MM.1S (cell line): ENCODE results near the gene VEGFA.

Experiments used
- DNase-seq: peaks from one replicate; pipeline ENCODE4 v3.0.0-alpha.2; 2015
- H2AFZ ChIP-seq: fragments of 300-600 bp; sonication (generic); 2 replicates; pipeline ENCODE4 v1.6.0; 2016; ENCODE audit warnings: antibody characterized with exemption, low read length
- H3F3A ChIP-seq: fragments of 300-600 bp; sonication (generic); 2 replicates; pipeline ENCODE4 v1.6.1; 2016; ENCODE audit warnings: mild to moderate bottlenecking, antibody characterized with exemption, low read length, moderate library complexity, mixed read lengths; ENCODE audit not compliant: insufficient read depth
- H3K27ac ChIP-seq: fragments of 300-600 bp; sonication (generic); 2 replicates; pipeline ENCODE4 v1.5.1; 2016; ENCODE audit warnings: mild to moderate bottlenecking, low read length
- H3K27me3 ChIP-seq: fragments of 300-600 bp; sonication (generic); replicated peaks from 2 replicates; pipeline ENCODE4 v1.6.0; 2016; ENCODE audit warnings: low read length; ENCODE audit not compliant: insufficient read depth
- H3K36me3 ChIP-seq: fragments of 300-600 bp; sonication (generic); replicated peaks from 2 replicates; pipeline ENCODE4 v1.6.1; 2016; ENCODE audit warnings: mild to moderate bottlenecking, low read length, mixed read lengths; ENCODE audit not compliant: insufficient read depth
- H3K4me1 ChIP-seq: fragments of 300-600 bp; sonication (generic); 2 replicates; pipeline ENCODE4 v1.6.1; 2016; ENCODE audit warnings: low read length, mixed read lengths
- H3K4me2 ChIP-seq: fragments of 300-600 bp; sonication (generic); 2 replicates; pipeline ENCODE4 v1.6.0; 2016; ENCODE audit warnings: low read depth, low read length
- H3K4me3 ChIP-seq: fragments of 300-600 bp; sonication (generic); 2 replicates; pipeline ENCODE4 v1.5.1; 2016; ENCODE audit warnings: low read length, mixed read lengths
- H3K79me2 ChIP-seq: fragments of 300-600 bp; sonication (generic); 2 replicates; pipeline ENCODE4 v1.6.1; 2016; ENCODE audit warnings: mixed run types, low read length, mixed read lengths
- H3K9ac ChIP-seq: fragments of 300-600 bp; sonication (generic); 2 replicates; pipeline ENCODE4 v1.6.1; 2016; ENCODE audit warnings: low read length, mixed read lengths
- H3K9me2 ChIP-seq: fragments of 300-600 bp; sonication (generic); replicated peaks from 2 replicates; pipeline ENCODE4 v1.6.1; 2016; ENCODE audit warnings: mild to moderate bottlenecking, low read length, mixed read lengths; ENCODE audit not compliant: insufficient read depth
- H3K9me3 ChIP-seq: fragments of 300-600 bp; sonication (generic); replicated peaks from 2 replicates; pipeline ENCODE4 v1.6.1; 2016; ENCODE audit warnings: mild to moderate bottlenecking, low read length, mixed read lengths; ENCODE audit not compliant: insufficient read depth
- H4K20me1 ChIP-seq: fragments of 300-600 bp; sonication (generic); 2 replicates; pipeline ENCODE4 v1.6.1; 2016; ENCODE audit warnings: mild to moderate bottlenecking, low read length, moderate library complexity, mixed read lengths; ENCODE audit not compliant: insufficient read depth
- CTCF ChIP-seq: fragments of 300-600 bp; sonication (generic); IDR thresholded peaks from 2 replicates; pipeline ENCODE4 v1.5.1; 2016; ENCODE audit warnings: antibody characterized with exemption, low read length, mixed read lengths
- EZH2 ChIP-seq: fragments of 300-600 bp; sonication (generic); optimal IDR thresholded peaks from 2 replicates; pipeline ENCODE3; 2017; ENCODE audit warnings: low read depth, mild to moderate bottlenecking, antibody characterized with exemption, low read length, mixed read lengths
- EZH2phosphoT487 ChIP-seq: fragments of 300-600 bp; sonication (generic); IDR thresholded peaks from 2 replicates; pipeline ENCODE4 v1.6.1; 2018; ENCODE audit warnings: antibody characterized with exemption, low read length

VEGFA gene

GRCh38 chr6:43781941-43782704 lies 12.1 kb downstream of the VEGFA start:
- H3K9me3 ChIP-seq, result no peaks in the 10 kb centered on the region
- no peak overlapping the region for H3K27ac ChIP-seq
- peaks cover 8% of the 10 kb centered on the region; the same call in 1 of the 2 replicates for H3K36me3 ChIP-seq
- no peaks in the 10 kb centered on the region for H3K9me2 ChIP-seq
- no peak overlapping the region for H3K4me3 ChIP-seq
- H3K27me3 ChIP-seq, result no peaks in the 10 kb centered on the region
- peaks cover 53% of the 10 kb centered on the region for H3K79me2 ChIP-seq
- no peak overlapping the region for H3K4me2 ChIP-seq
- DNase-seq, result no peak
- peaks cover 8% of the 10 kb centered on the region; the same call in 1 of the 2 replicates for H3F3A ChIP-seq
- no peak overlapping the region for H2AFZ ChIP-seq
- H4K20me1 ChIP-seq, result no peaks in the 10 kb centered on the region
- no peak overlapping the region for H3K9ac ChIP-seq
- H3K4me1 ChIP-seq, result no peaks in the 10 kb centered on the region
- no peak for TF ChIP-seq CTCF
- TF ChIP-seq EZH2phosphoT487, result no peak
- TF ChIP-seq EZH2, result no peak

- no peaks in the 10 kb centered on the region for H4K20me1 ChIP-seq
- no peak for TF ChIP-seq CTCF
- TF ChIP-seq EZH2, result no peak
- TF ChIP-seq EZH2phosphoT487, result no peak
- no peaks in the 10 kb centered on the region for H3K4me1 ChIP-seq
- H3K9me3 ChIP-seq, result no peaks in the 10 kb centered on the region
- H3K36me3 ChIP-seq, result peaks cover 8% of the 10 kb centered on the region; the same call in 1 of the 2 replicates
- H3F3A ChIP-seq, result peaks cover 8% of the 10 kb centered on the region; the same call in 1 of the 2 replicates
- DNase-seq, result no peak
- no peak overlapping the region for H3K9ac ChIP-seq
- H2AFZ ChIP-seq, result no peak overlapping the region
- no peak overlapping the region for H3K27ac ChIP-seq
- no peak overlapping the region for H3K4me3 ChIP-seq
- no peaks in the 10 kb centered on the region for H3K27me3 ChIP-seq
- H3K79me2 ChIP-seq, result peaks cover 45% of the 10 kb centered on the region
- H3K9me2 ChIP-seq, result no peaks in the 10 kb centered on the region
- no peak overlapping the region for H3K4me2 ChIP-seq
Measured at GRCh38 chr6:43782764-43783513, 12.9 kb downstream of the VEGFA start.

- Histone ChIP-seq H3K4me2 (no peak overlapping the region), H3K79me2 (peaks cover 33% of the 10 kb centered on the region), H3K4me3 (no peak overlapping the region), H3K9ac (no peak overlapping the region), H3F3A (peaks cover 8% of the 10 kb centered on the region; the same call in 1 of the 2 replicates), H3K9me3 (no peaks in the 10 kb centered on the region), H4K20me1 (no peaks in the 10 kb centered on the region), H2AFZ (no peak overlapping the region), H3K27ac (no peak overlapping the region), H3K9me2 (no peaks in the 10 kb centered on the region), H3K27me3 (no peaks in the 10 kb centered on the region), H3K36me3 (no peaks in the 10 kb centered on the region), H3K4me1 (no peaks in the 10 kb centered on the region)
- no peak for DNase-seq
- TF ChIP-seq CTCF (no peak), EZH2phosphoT487 (no peak), EZH2 (no peak)
Measured at GRCh38 chr6:43784049-43784855, 14.2 kb downstream of the VEGFA start.
